GM12873 (cell line): ENCODE results near the gene ZNF624.

ENCODE experiments used
- CTCF ChIP-seq: IDR thresholded peaks from 2 replicates; pipeline ENCODE4 v1.5.1; 2012; ENCODE audit warnings: low read depth, mild to moderate bottlenecking, moderate library complexity, low read length, control low read depth; ENCODE audit not compliant: insufficient read depth; ENCODE audit errors: missing control alignments

Gene ZNF624

GRCh38 chr17:16649585-16649984 lies 4.1 kb downstream of the ZNF624 start:
- TF ChIP-seq CTCF: no peak

GRCh38 chr17:16639438-16639837 lies 14.2 kb downstream of the ZNF624 start:
- no peak for TF ChIP-seq CTCF

GRCh38 chr17:16623282-16623681 lies 30.4 kb downstream of the ZNF624 start:
- TF ChIP-seq CTCF: no peak

GRCh38 chr17:16622540-16623277 lies 30.9 kb downstream of the ZNF624 start:
- TF ChIP-seq CTCF: no peak

- TF ChIP-seq CTCF: no peak
Measured at GRCh38 chr17:16617481-16618060, 36.1 kb downstream of the ZNF624 start.

GRCh38 chr17:16599537-16599936 lies 54.1 kb downstream of the ZNF624 start:
- no peak for TF ChIP-seq CTCF

- no peak for TF ChIP-seq CTCF
Measured at GRCh38 chr17:16593356-16594102, 60.1 kb downstream of the ZNF624 start.
